K562 (cell line): ENCODE results near the gene PAK1IP1. TPM values are rescaled to one million over a fixed set of nuclear protein-coding genes. Genes with fewer than 3 reads are reported as not detected.
A peak's percentile ranks its signal among the peaks of the same experiment; 100 is the strongest.
"Not testable (repeated sequence)": the region's sequence is repeated elsewhere in the genome, so short reads cannot be mapped to it uniquely, and the experiment has no call there.

ENCODE experiments used
- ATAC-seq: fragments of 200-7000 bp; cut with Tn5 transposase; 3 replicates; pipeline ENCODE4 v1.9.1; 2020; ENCODE audit warnings: moderate library complexity
- BruUV-seq: library from RNA; stranded (reverse); fragments of 400-500 nt; replicated peaks from 2 replicates; lab custom pipeline; 2021; lab: Mats Ljungman, UMichigan
- CTCF ChIA-PET: fragments of 300-600 bp; formaldehyde crosslinking; extraction: SDS; loops from one replicate; lab custom pipeline; 2021; ENCODE audit warnings: low intra/inter-chr PET ratio; lab: Yijun Ruan, JAX
- POLR2A ChIA-PET: fragments of 300-600, 350-650 bp; sonication (Branson Sonifier 250); formaldehyde crosslinking; extraction: SDS; loops from one replicate; lab custom pipeline; 2021; ENCODE audit warnings: antibody characterized with exemption, inconsistent platforms; lab: Yijun Ruan, JAX
- DNase-seq, 4 experiments: peaks; one replicate each; pipeline versions ENCODE4 v3.0.0 to v3.0.0-alpha.2; 2011 to 2018; ENCODE audit warnings: low spot score in 3 of 4, mixed read lengths in 3 of 4; ENCODE audit errors: extremely low read depth in 1 of 4
- FAIRE-seq: peaks from 2 replicates; lab custom pipeline; 2011; peaks lifted over from hg19 to GRCh38; lab: Jason Lieb, UNC
- H2AFZ ChIP-seq: 2 replicates; pipeline ENCODE4 v1.6.0; 2011; ENCODE audit warnings: low read depth, low read length, control low read depth, inconsistent platforms
- H3K27ac ChIP-seq: fragments of 200-600 bp; 3 replicates; pipeline ENCODE4 v1.8.0; 2011; ENCODE audit warnings: low read depth, mild to moderate bottlenecking, control low read depth, inconsistent platforms, low read length, moderate library complexity, mixed read lengths; ENCODE audit errors: extremely low read depth
- H3K27me3 ChIP-seq, 2 experiments: fragments of 300-600 bp in 1 of 2; 2 replicates in 1 of 2; 3 replicates in 1 of 2; pipeline versions ENCODE4 v1.6.0 to v1.8.0; 2011; ENCODE audit warnings: inconsistent platforms in 2 of 2, low read length in 2 of 2, mild to moderate bottlenecking in 1 of 2, mixed read lengths in 1 of 2, moderate library complexity in 1 of 2; ENCODE audit not compliant: control insufficient read depth in 2 of 2, insufficient read depth in 2 of 2
- H3K36me3 ChIP-seq: fragments of 300-600 bp; 3 replicates; pipeline ENCODE4 v1.8.0; 2011; ENCODE audit warnings: mild to moderate bottlenecking, low read length, inconsistent platforms; ENCODE audit not compliant: control insufficient read depth, insufficient read depth
- H3K4me1 ChIP-seq, 2 experiments: fragments of 200-600 bp in 1 of 2; replicated peaks in 1 of 2; 2 replicates in 1 of 2; 3 replicates in 1 of 2; pipeline versions ENCODE4 v1.5.1 to v1.8.0; 2011; ENCODE audit warnings: inconsistent platforms in 2 of 2, low read length in 2 of 2, mild to moderate bottlenecking in 1 of 2, mixed read lengths in 1 of 2, moderate library complexity in 1 of 2; ENCODE audit not compliant: control insufficient read depth in 2 of 2, insufficient read depth in 2 of 2
- H3K4me2 ChIP-seq: 2 replicates; pipeline ENCODE4 v1.6.1; 2011; ENCODE audit warnings: low read length, control low read depth, inconsistent platforms, mixed read lengths; ENCODE audit not compliant: insufficient read depth
- H3K4me3 ChIP-seq: fragments of 200-600 bp; sonication (generic), shearing (Covaris generic); 2 replicates; pipeline ENCODE4 v1.5.1; 2016; ENCODE audit warnings: control low read depth, inconsistent platforms
- H3K79me2 ChIP-seq: fragments of 200-600 bp; 3 replicates; pipeline ENCODE4 v1.8.0; 2011; ENCODE audit warnings: low read length, inconsistent platforms; ENCODE audit not compliant: control insufficient read depth, insufficient read depth
- H3K9ac ChIP-seq, 2 experiments: 2 replicates each; pipeline versions ENCODE4 v1.6.0 to v1.6.1; 2011; ENCODE audit warnings: low read depth in 2 of 2, low read length in 2 of 2, control low read depth in 1 of 2, inconsistent platforms in 1 of 2, mild to moderate bottlenecking in 1 of 2, mixed read lengths in 1 of 2; ENCODE audit not compliant: insufficient read depth in 1 of 2
- H3K9me1 ChIP-seq: one replicate; pipeline ENCODE4 v1.6.0; 2011; ENCODE audit warnings: inconsistent platforms, mild to moderate bottlenecking, low read length, moderate library complexity; ENCODE audit not compliant: control insufficient read depth, insufficient read depth
- H3K9me3 ChIP-seq: replicated peaks from 2 replicates; pipeline ENCODE4 v1.5.1; 2011; ENCODE audit warnings: low read depth, low read length, inconsistent platforms; ENCODE audit not compliant: control insufficient read depth, insufficient read depth
- H4K20me1 ChIP-seq: replicated peaks from 2 replicates; pipeline ENCODE4 v1.6.1; 2011; ENCODE audit warnings: low read length, inconsistent platforms, mixed read lengths; ENCODE audit not compliant: control insufficient read depth, insufficient read depth
- CC2D1A ChIP-seq: fragments of 450-650 bp; IDR thresholded peaks from 2 replicates; pipeline ENCODE4 v1.6.1; 2017; ENCODE audit warnings: mild to moderate bottlenecking
- FOXA3 ChIP-seq, 2 experiments: fragments of 450-650 bp in 1 of 2; sonication (generic) in 1 of 2; formaldehyde crosslinking; IDR thresholded peaks in 1 of 2; conservative IDR thresholded peaks in 1 of 2; 2 replicates each; pipeline versions ENCODE4 v1.4.0 to v1.8.0; 2020 to 2022; ENCODE audit warnings: mild to moderate bottlenecking in 2 of 2, missing genetic modification reagents in 1 of 2
- NFYB ChIP-seq: IDR thresholded peaks from 2 replicates; pipeline ENCODE4 v1.6.1; 2011; ENCODE audit warnings: mild to moderate bottlenecking, moderate library complexity; ENCODE audit not compliant: insufficient read length; ENCODE audit errors: extremely low read depth
- POLR2A ChIP-seq: fragments of 450-650 bp; conservative IDR thresholded peaks from 2 replicates; pipeline ENCODE4 v1.6.1; 2016
- RBM25 ChIP-seq: fragments of 200-400 bp; formaldehyde crosslinking; IDR thresholded peaks from 2 replicates; pipeline ENCODE4 v1.6.1; 2018; ENCODE audit warnings: low read length, low read depth, moderate library complexity; ENCODE audit not compliant: severe bottlenecking
- SRF ChIP-seq, 2 experiments: fragments of 250-450, 450-650 bp in 1 of 2; sonication (Bioruptor Pico) in 1 of 2; sonication (generic) in 1 of 2; formaldehyde crosslinking; IDR thresholded peaks; 2 replicates each; pipeline versions ENCODE4 v1.5.0 to v1.5.1; 2020 to 2022; ENCODE audit warnings: mild to moderate bottlenecking in 1 of 2, missing genetic modification reagents in 1 of 2
- SUPT5H ChIP-seq: fragments of 450-650 bp; IDR thresholded peaks from 2 replicates; pipeline ENCODE4 v1.6.1; 2016
- TBP ChIP-seq: optimal IDR thresholded peaks from 2 replicates; pipeline ENCODE3; 2011; ENCODE audit warnings: low read depth, low read length, improper control_type of control experiment
- WGBS: fragments of 100-300 bp; shearing (Covaris generic); methylation state at CpG from one replicate; pipeline ENCODE4 v1.1.6; 2016; ENCODE audit warnings: low coverage, mixed read lengths; ENCODE audit not compliant: insufficient coverage; ENCODE audit errors: missing lambda C conversion rate; 5-methylcytosine and 5-hydroxymethylcytosine counted together
- in situ Hi-C: fragments of 300-500 bp; cut with MboI; formaldehyde crosslinking; loops from 4 replicates; pipeline ENCODE4 v1.15.0; 2018; ENCODE audit warnings: inconsistent platforms, mixed read lengths
- intact Hi-C: fragments of 100-400 bp; cut with micrococcal nuclease; formaldehyde crosslinking; loops from 2 replicates; pipeline ENCODE4 v1.14.2; 2022
- polyA plus RNA-seq, 8 experiments: library from polyadenylated mRNA; depleted of rRNA in 4 of 8; stranded (reverse) in 5 of 8; unstranded in 3 of 8; fragments of >200 nt; fragmentation: Nextera tagmentation in 2 of 8; fragmentation: Illumina TruSeq in 1 of 8; extraction: Ambion mirVana in 2 of 8; extraction: Trizol in 1 of 8; gene quantifications; 2 replicates each; pipeline versions ENCODE4 v1.2.1 to v1.2.3, GENCODE V29; 2011 to 2014; ENCODE audit warnings: inconsistent platforms in 1 of 8, missing spikeins in 1 of 8
- total RNA-seq, 7 experiments: library from RNA; depleted of rRNA in 6 of 7; stranded (reverse); fragments of >200 nt in 6 of 7; fragmentation: Illumina TruSeq in 2 of 7; extraction: Trizol in 2 of 7; gene quantifications; 2 replicates each; pipeline versions ENCODE4 v1.2.1 to v1.2.3, GENCODE V29; 2011 to 2021; ENCODE audit warnings: low replicate concordance in 1 of 7
- TF ChIP-seq, protein P1 (sequence below): fragments of 450-650 bp; IDR thresholded peaks from 2 replicates; pipeline ENCODE4 v1.6.1; 2016; ENCODE audit warnings: mild to moderate bottlenecking

Gene PAK1IP1
- total and polyA plus RNA-seq, 9 of the 15 experiments (the other 6 are each of a cell fraction or from before 2014, with no cell fraction given), result 50.0 to 200 (median 87.0) TPM

DNA sequence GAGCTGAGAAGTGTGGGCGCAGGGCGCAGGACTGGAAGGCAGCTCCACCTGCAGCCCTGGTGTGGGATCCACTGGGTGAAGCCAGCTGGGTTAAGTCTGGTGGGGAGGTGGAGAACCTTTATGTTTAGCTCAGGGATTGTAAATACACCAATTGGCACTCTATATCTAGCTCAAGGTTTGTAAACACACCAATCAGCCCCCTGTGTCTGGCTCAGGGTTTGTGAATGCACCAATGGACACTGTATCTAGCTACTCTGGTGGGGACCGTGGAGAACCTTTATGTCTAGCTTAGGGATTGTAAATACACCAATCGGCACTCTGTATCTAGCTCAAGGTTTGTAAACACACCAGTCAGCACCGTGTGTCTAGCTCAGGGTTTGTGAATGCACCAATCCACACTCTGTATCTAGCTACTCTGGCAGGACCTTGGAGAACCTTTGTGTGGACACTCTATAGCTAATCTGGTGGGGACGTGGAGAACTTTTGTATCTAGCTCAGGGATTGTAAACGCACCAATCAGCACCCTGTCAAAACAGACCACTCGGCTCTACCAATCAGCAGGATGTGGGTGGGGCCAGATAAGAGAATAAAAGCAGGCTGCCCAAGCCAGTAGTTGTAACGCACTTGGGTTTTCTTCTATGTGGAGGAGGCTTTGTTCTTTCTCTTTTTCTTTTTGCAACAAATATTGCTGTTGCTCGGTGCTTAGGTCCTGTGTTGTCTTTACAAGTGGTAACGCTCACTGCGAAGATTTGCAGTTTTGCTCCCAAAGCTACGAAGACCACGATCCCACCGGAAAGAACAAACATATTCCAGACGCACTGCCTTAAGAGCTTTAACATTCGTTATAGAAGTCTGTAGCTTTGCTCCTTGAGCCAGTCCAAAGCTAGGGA lies 26.4 kb downstream of the PAK1IP1 start:
- POLR2A ChIA-PET, result interaction anchor here (1.0 to 1.4 kb wide), 4 partner anchors 11 to 26 kb away, joined by 3 to 6 read pairs (median 4); partner anchors contain the start of genes C6orf52 and PAK1IP1
- peaks cover 16% of the 10 kb centered on the region; the same call in 2 of the 3 replicates for H3K36me3 ChIP-seq
- H3K79me2 ChIP-seq, result peaks cover 35% of the 10 kb centered on the region
- peak overlapping the region; percentile 46 for H3K27ac ChIP-seq
- CTCF ChIA-PET, ATAC-seq, FAIRE-seq, H3K9ac ChIP-seq, DNase-seq, in situ Hi-C loops: not testable (repeated sequence)
- H3K4me2 ChIP-seq, result 0 out of 2 replicates have a peak overlapping the region, but pooled peaks have one; percentile 8
- peaks cover 13% of the 10 kb centered on the region for H3K9me3 ChIP-seq
- H2AFZ ChIP-seq, result peak overlapping the region; percentile 90
- TF ChIP-seq TBP (peak; percentile 38), SUPT5H (peak; percentile 39; the same call in 1 of the 2 replicates), NFYB (peak; percentile 80), POLR2A (peak; percentile 77), FOXA3 (CRISPR knock-in tag; conservative IDR thresholded peaks at IDR 0.05 in 1 of 2, IDR thresholded peaks at IDR 0.05 in 1 of 2) (0 out of 4 replicates have a peak, but pooled peaks of 1 of the 2 experiments have one; percentile 15), SRF (CRISPR knock-in tag; IDR thresholded peaks at IDR 0.05) (0 out of 4 replicates have a peak, but pooled peaks of 1 of the 2 experiments have one; percentile 18), RBM25 (peak; percentile 14), CC2D1A (peak; percentile 44; the same call in 1 of the 2 replicates)
- TF ChIP-seq, protein P1, sequence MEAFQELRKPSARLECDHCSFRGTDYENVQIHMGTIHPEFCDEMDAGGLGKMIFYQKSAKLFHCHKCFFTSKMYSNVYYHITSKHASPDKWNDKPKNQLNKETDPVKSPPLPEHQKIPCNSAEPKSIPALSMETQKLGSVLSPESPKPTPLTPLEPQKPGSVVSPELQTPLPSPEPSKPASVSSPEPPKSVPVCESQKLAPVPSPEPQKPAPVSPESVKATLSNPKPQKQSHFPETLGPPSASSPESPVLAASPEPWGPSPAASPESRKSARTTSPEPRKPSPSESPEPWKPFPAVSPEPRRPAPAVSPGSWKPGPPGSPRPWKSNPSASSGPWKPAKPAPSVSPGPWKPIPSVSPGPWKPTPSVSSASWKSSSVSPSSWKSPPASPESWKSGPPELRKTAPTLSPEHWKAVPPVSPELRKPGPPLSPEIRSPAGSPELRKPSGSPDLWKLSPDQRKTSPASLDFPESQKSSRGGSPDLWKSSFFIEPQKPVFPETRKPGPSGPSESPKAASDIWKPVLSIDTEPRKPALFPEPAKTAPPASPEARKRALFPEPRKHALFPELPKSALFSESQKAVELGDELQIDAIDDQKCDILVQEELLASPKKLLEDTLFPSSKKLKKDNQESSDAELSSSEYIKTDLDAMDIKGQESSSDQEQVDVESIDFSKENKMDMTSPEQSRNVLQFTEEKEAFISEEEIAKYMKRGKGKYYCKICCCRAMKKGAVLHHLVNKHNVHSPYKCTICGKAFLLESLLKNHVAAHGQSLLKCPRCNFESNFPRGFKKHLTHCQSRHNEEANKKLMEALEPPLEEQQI, result 0 out of 2 replicates have a peak, but pooled peaks have one; percentile 37
- TF ChIP-seq, all 486 proteins: peak for 9; not testable (repeated sequence) for 477
- intact Hi-C loops, BruUV-seq, H3K9me1 ChIP-seq, H3K27me3 ChIP-seq, H3K4me3 ChIP-seq, H4K20me1 ChIP-seq: not testable (repeated sequence)
- peaks cover 31 to 37% of the 10 kb centered on the region in 2 experiments for H3K4me1 ChIP-seq
- WGBS, result 88% methylated on average over 17 of the region's 17 CpGs
